ENCODE results near the gene TBR1. TPM values are rescaled to one million over a fixed set of nuclear protein-coding genes. Genes with fewer than 3 reads are reported as not detected.

The TBR1 gene
- total RNA-seq, 1 donor from 2014 or later, result not detected

DNA sequence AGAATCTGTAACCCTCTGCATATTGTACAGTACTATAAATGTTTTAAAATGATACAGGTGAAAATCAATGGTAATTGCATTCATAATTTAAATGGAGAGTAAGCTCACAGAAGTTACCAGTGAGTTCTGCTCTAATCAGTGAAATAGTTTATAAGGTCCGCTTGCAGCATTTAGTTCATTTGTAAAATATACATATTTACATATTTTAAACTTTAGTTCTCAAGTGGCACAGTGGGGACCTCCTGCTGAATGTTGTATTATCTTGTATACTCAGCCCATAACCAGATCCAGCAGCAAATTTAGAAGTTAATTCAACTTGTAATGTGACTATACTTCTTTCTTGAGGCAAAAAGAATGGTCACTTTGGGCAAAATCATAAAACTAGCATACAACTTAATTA is 41.7 kb upstream of the TBR1 start:
- Mint-ChIP-seq H3K4me1 (peaks cover 17% of the 10 kb centered on the region), H3K4me3 (no peak overlapping the region), H3K27ac (no peak overlapping the region), H3K36me3 (peaks cover 10% of the 10 kb centered on the region), H3K9me3 (no peaks in the 10 kb centered on the region), H3K27me3 (ENCODE audit: insufficient read depth, low read depth) (no peaks in the 10 kb centered on the region)
- peaks cover 19% of the 10 kb centered on the region for H3F3A ChIP-seq (ENCODE audit: low read depth)
- no peak for DNase-seq (ENCODE audit: low spot score)
- H3K9me3 ChIP-seq (ENCODE audit: low read depth), result no peaks in the 10 kb centered on the region
- H4K20me1 ChIP-seq (ENCODE audit: low read depth), result peaks cover 9% of the 10 kb centered on the region
- no peak overlapping the region for H3K4me3 ChIP-seq
- no peak overlapping the region for H3K9ac ChIP-seq
- H3K4me2 ChIP-seq, result no peak overlapping the region
- peaks cover 12% of the 10 kb centered on the region for H3K36me3 ChIP-seq
- no peak overlapping the region for H3K27ac ChIP-seq
- peaks cover 23% of the 10 kb centered on the region for H3K4me1 ChIP-seq
- no peak for TF ChIP-seq EZH2phosphoT487 (IDR thresholded peaks at IDR 0.05)
- TF ChIP-seq, protein P1, sequence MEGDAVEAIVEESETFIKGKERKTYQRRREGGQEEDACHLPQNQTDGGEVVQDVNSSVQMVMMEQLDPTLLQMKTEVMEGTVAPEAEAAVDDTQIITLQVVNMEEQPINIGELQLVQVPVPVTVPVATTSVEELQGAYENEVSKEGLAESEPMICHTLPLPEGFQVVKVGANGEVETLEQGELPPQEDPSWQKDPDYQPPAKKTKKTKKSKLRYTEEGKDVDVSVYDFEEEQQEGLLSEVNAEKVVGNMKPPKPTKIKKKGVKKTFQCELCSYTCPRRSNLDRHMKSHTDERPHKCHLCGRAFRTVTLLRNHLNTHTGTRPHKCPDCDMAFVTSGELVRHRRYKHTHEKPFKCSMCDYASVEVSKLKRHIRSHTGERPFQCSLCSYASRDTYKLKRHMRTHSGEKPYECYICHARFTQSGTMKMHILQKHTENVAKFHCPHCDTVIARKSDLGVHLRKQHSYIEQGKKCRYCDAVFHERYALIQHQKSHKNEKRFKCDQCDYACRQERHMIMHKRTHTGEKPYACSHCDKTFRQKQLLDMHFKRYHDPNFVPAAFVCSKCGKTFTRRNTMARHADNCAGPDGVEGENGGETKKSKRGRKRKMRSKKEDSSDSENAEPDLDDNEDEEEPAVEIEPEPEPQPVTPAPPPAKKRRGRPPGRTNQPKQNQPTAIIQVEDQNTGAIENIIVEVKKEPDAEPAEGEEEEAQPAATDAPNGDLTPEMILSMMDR (IDR thresholded peaks at IDR 0.05), result no peak
- no peak for TF ChIP-seq EZH2 (IDR thresholded peaks at IDR 0.05)
- peaks cover 3% of the 10 kb centered on the region for H3K79me2 ChIP-seq (ENCODE audit: low read depth)
- no peaks in the 10 kb centered on the region for H3K27me3 ChIP-seq
- H2AFZ ChIP-seq (replicated peaks), result no peak overlapping the region

DNA sequence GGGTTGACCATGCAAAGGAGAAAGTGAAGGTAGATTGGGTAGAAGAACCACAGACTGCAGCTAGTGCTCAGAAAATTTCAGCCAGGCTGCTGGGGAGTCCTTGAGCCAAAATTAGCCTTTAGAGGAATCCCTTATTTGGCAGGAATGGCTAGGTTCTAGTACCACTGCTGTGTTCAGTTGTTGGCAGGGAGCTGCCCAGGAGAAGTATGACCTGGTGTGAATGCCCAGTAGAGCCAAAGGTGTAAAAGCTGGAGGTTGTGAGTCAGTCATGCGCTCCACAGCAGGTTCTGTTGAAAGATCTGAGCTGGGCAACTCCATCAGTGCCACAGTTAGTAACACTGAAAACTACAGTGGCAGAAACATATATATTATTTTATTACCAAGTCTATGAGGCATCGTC is 36.4 kb upstream of the TBR1 start:
- no peaks in the 10 kb centered on the region for H3K36me3 Mint-ChIP-seq

DNA sequence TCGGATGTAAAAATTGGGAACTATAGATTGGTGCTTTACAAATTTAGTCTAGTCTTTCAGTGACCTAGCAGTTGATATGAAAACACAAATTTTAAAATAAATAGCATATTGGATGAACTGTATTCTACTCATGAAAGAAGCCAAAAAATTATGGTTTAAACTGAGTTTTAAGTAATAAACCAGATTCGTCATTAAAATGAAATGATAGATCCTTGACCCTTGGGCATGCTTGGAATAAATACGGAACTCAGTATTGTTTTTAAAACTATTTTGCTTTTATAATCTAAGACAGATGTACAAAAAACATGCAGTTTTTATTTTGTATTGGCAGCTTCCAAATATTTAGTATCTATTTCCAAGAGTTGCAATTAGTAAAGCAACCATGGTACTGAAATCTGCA is 34.6 kb upstream of the TBR1 start:
- no peak overlapping the region for H2AFZ ChIP-seq (replicated peaks)
- no peaks in the 10 kb centered on the region for H3K79me2 ChIP-seq (ENCODE audit: low read depth)
- TF ChIP-seq EZH2phosphoT487 (IDR thresholded peaks at IDR 0.05) (no peak), EZH2 (IDR thresholded peaks at IDR 0.05) (no peak)
- TF ChIP-seq, protein P1 (IDR thresholded peaks at IDR 0.05), result no peak
- H3K9me3 ChIP-seq (ENCODE audit: low read depth), result no peaks in the 10 kb centered on the region
- no peaks in the 10 kb centered on the region for H3K4me1 ChIP-seq
- no peak overlapping the region for H3K27ac ChIP-seq
- Mint-ChIP-seq H3K4me3 (no peak overlapping the region), H3K27ac (no peak overlapping the region), H3K4me1 (no peaks in the 10 kb centered on the region), H3K27me3 (ENCODE audit: insufficient read depth, low read depth) (no peaks in the 10 kb centered on the region), H3K36me3 (peaks cover 4% of the 10 kb centered on the region), H3K9me3 (no peaks in the 10 kb centered on the region)
- no peak for DNase-seq (ENCODE audit: low spot score)
- no peak overlapping the region for H3K4me2 ChIP-seq
- H3K9ac ChIP-seq, result no peak overlapping the region
- no peaks in the 10 kb centered on the region for H3K27me3 ChIP-seq
- no peaks in the 10 kb centered on the region for H4K20me1 ChIP-seq (ENCODE audit: low read depth)
- no peaks in the 10 kb centered on the region for H3F3A ChIP-seq (ENCODE audit: low read depth)
- no peaks in the 10 kb centered on the region for H3K36me3 ChIP-seq
- H3K4me3 ChIP-seq, result no peak overlapping the region

More for the DNA sequence above, 36.4 kb upstream of the TBR1 start:
- no peaks in the 10 kb centered on the region for H3K27me3 ChIP-seq
- no peaks in the 10 kb centered on the region for H4K20me1 ChIP-seq (ENCODE audit: low read depth)
- Mint-ChIP-seq H3K9me3 (no peaks in the 10 kb centered on the region), H3K4me3 (no peak overlapping the region), H3K4me1 (no peaks in the 10 kb centered on the region), H3K27ac (no peak overlapping the region), H3K27me3 (ENCODE audit: insufficient read depth, low read depth) (no peaks in the 10 kb centered on the region)
- no peaks in the 10 kb centered on the region for H3K4me1 ChIP-seq
- no peaks in the 10 kb centered on the region for H3K36me3 ChIP-seq
- no peak overlapping the region for H3K4me3 ChIP-seq
- no peaks in the 10 kb centered on the region for H3K9me3 ChIP-seq (ENCODE audit: low read depth)
- no peak for DNase-seq (ENCODE audit: low spot score)
- no peak overlapping the region for H3K4me2 ChIP-seq
- no peaks in the 10 kb centered on the region for H3F3A ChIP-seq (ENCODE audit: low read depth)
- no peak for TF ChIP-seq EZH2phosphoT487 (IDR thresholded peaks at IDR 0.05)
- TF ChIP-seq, protein P1 (IDR thresholded peaks at IDR 0.05), result no peak
- no peak for TF ChIP-seq EZH2 (IDR thresholded peaks at IDR 0.05)
- no peak overlapping the region for H3K9ac ChIP-seq
- H3K27ac ChIP-seq, result no peak overlapping the region
- H2AFZ ChIP-seq (replicated peaks), result no peak overlapping the region
- H3K79me2 ChIP-seq (ENCODE audit: low read depth), result no peaks in the 10 kb centered on the region
